Mesendoderm (in vitro differentiated cells): ENCODE data around the gene NPM3.

Source experiments
- DNase-seq: peaks from one replicate; pipeline ENCODE4 v3.0.0; 2013
- H2AK5ac ChIP-seq: 2 replicates; pipeline ENCODE4 v1.6.1; 2013; ENCODE audit warnings: low read length, inconsistent platforms
- H2BK120ac ChIP-seq: 2 replicates; pipeline ENCODE4 v1.6.1; 2013; ENCODE audit warnings: low read depth, mild to moderate bottlenecking, low read length, moderate library complexity, mixed read lengths
- H2BK15ac ChIP-seq: replicated peaks from 2 replicates; pipeline ENCODE4 v1.6.1; 2013; ENCODE audit warnings: low read depth, mild to moderate bottlenecking, moderate library complexity
- H2BK5ac ChIP-seq: 2 replicates; pipeline ENCODE4 v1.6.1; 2013; ENCODE audit warnings: low read length, inconsistent platforms
- H3K18ac ChIP-seq: 2 replicates; pipeline ENCODE4 v1.6.1; 2013; ENCODE audit warnings: mild to moderate bottlenecking, low read length, mixed read lengths
- H3K23ac ChIP-seq: one replicate; pipeline ENCODE4 v1.6.1; 2013; ENCODE audit warnings: low read length
- H3K27ac ChIP-seq: 2 replicates; pipeline ENCODE4 v1.5.1; 2013; ENCODE audit warnings: low read depth, mild to moderate bottlenecking, inconsistent platforms, low read length, moderate library complexity
- H3K27me3 ChIP-seq: 2 replicates; pipeline ENCODE4 v1.6.1; 2013; ENCODE audit warnings: low read length, control low read depth, mild to moderate bottlenecking, inconsistent platforms; ENCODE audit not compliant: insufficient read depth, poor library complexity
- H3K36me3 ChIP-seq: 2 replicates; pipeline ENCODE4 v1.6.1; 2013; ENCODE audit warnings: low read length, inconsistent platforms; ENCODE audit not compliant: control insufficient read depth, insufficient read depth
- H3K4ac ChIP-seq: one replicate; pipeline ENCODE4 v1.6.1; 2013; ENCODE audit warnings: low read depth, mild to moderate bottlenecking, low read length, moderate library complexity
- H3K4me1 ChIP-seq: 2 replicates; pipeline ENCODE4 v1.6.1; 2013; ENCODE audit warnings: low read depth, low read length, inconsistent platforms; ENCODE audit not compliant: control insufficient read depth
- H3K4me2 ChIP-seq: 2 replicates; pipeline ENCODE4 v1.6.1; 2013; ENCODE audit warnings: low read length
- H3K4me3 ChIP-seq: 2 replicates; pipeline ENCODE4 v1.5.1; 2013; ENCODE audit warnings: mild to moderate bottlenecking, low read length
- H3K56ac ChIP-seq: one replicate; pipeline ENCODE4 v1.6.1; 2013; ENCODE audit warnings: low read length
- H3K79me1 ChIP-seq: 2 replicates; pipeline ENCODE4 v1.6.1; 2013; ENCODE audit warnings: low read length, inconsistent platforms
- H3K79me2 ChIP-seq: 2 replicates; pipeline ENCODE4 v1.6.1; 2013; ENCODE audit warnings: mild to moderate bottlenecking, low read length; ENCODE audit not compliant: control insufficient read depth, insufficient read depth
- H3K9ac ChIP-seq: 2 replicates; pipeline ENCODE4 v1.6.1; 2013; ENCODE audit warnings: low read length, inconsistent platforms
- H4K5ac ChIP-seq: one replicate; pipeline ENCODE4 v1.6.1; 2013; ENCODE audit warnings: low read length
- H4K8ac ChIP-seq: one replicate; pipeline ENCODE4 v1.6.1; 2013; ENCODE audit warnings: low read depth, mild to moderate bottlenecking, control low read depth, low read length, moderate library complexity
- WGBS: extraction: QIAGEN DNeasy Blood & Tissue Kit; methylation state at CpG from one replicate; pipeline ENCODE4 v1.1.7; 2013; ENCODE audit warnings: low lambda C conversion rate, missing lambda C conversion rate; ENCODE audit not compliant: insufficient coverage; ENCODE audit errors: extremely low coverage; 5-methylcytosine and 5-hydroxymethylcytosine counted together

The NPM3 gene

DNA sequence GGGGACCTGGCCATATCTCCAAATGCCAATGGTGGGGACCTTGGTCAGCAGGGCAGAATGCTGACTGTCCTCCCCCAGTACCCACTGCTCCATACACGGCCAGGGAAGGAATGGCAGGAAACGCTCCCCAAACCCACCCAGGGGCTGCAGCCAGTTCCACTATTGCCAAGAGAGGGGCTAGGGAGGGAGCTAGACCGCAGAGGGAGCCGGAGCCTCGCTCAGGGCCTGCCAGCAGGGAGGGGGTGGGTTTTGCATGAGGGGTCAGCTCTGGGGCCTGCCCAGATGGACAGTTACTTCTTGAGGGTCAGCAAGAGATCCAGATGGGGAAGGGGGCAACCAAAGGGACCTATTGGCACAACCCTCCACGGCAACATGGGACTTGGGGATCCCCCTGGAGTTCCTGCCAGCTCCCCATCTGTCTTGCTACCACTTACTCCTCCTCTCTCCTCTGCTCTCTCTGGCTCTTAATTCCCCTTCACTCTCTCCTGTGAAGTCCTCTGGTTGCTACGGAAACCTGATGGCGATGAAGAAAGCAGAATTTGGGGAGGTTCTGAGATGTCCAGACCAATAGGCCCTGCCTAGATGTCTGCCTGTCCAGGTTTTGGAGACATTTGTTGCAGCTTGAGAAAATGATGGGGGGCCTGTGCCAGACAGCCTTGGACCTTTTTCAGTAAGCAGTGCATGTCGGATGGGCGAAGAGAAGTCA is 20.0 kb downstream of the NPM3 start:
- no peak overlapping the region for H2BK120ac ChIP-seq
- no peak overlapping the region for H4K8ac ChIP-seq
- H3K36me3 ChIP-seq, result no peaks in the 10 kb centered on the region
- no peak overlapping the region for H3K9ac ChIP-seq
- no peak overlapping the region for H3K4ac ChIP-seq
- peak overlapping the region; percentile 97 for H3K23ac ChIP-seq
- no peak overlapping the region for H3K4me3 ChIP-seq
- H2BK15ac ChIP-seq, result no peak overlapping the region
- no peak overlapping the region for H3K18ac ChIP-seq
- H3K79me1 ChIP-seq, result no peaks in the 10 kb centered on the region
- H3K27me3 ChIP-seq, result no peaks in the 10 kb centered on the region
- H3K4me1 ChIP-seq, result peaks cover 6% of the 10 kb centered on the region
- H3K4me2 ChIP-seq, result no peak overlapping the region
- no peak overlapping the region for H2AK5ac ChIP-seq
- no CpG with 5 or more reads among the region's 10 CpGs for WGBS
- no peaks in the 10 kb centered on the region for H3K79me2 ChIP-seq
- no peak overlapping the region for H3K27ac ChIP-seq
- no peak overlapping the region for H3K56ac ChIP-seq
- no peak for DNase-seq
- no peak overlapping the region for H2BK5ac ChIP-seq
- no peak overlapping the region for H4K5ac ChIP-seq

DNA sequence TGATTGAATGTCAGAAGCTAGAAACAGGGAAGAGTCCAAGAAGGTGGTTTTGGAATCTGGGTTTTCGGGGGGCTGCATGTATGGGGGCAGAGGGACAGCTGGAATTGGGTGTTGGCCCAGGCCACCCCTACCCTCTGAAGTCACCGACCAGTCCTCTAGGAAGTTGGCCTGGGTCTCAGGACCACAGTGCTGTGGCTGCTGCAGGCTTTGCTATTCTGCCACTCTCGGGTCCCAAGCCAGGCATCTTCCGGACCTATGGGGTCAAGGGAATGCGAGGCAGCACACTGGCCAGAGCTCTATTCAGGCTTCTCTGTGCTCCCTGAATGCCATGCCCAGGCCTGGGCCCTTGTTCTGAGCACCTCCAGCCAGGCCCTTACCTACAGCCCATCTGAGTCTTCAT is 20.5 kb downstream of the NPM3 start:
- H3K36me3 ChIP-seq, result no peaks in the 10 kb centered on the region
- no peak overlapping the region for H2BK5ac ChIP-seq
- H2BK120ac ChIP-seq, result no peak overlapping the region
- DNase-seq, result no peak
- H3K27ac ChIP-seq, result no peak overlapping the region
- no peak overlapping the region for H3K4me2 ChIP-seq
- peaks cover 5% of the 10 kb centered on the region for H3K4me1 ChIP-seq
- no peak overlapping the region for H4K5ac ChIP-seq
- no peak overlapping the region for H3K18ac ChIP-seq
- no peak overlapping the region for H2BK15ac ChIP-seq
- no CpG with 5 or more reads among the region's 5 CpGs for WGBS
- no peak overlapping the region for H3K56ac ChIP-seq
- no peak overlapping the region for H4K8ac ChIP-seq
- no peak overlapping the region for H2AK5ac ChIP-seq
- no peaks in the 10 kb centered on the region for H3K27me3 ChIP-seq
- no peak overlapping the region for H3K9ac ChIP-seq
- no peaks in the 10 kb centered on the region for H3K79me1 ChIP-seq
- no peaks in the 10 kb centered on the region for H3K79me2 ChIP-seq
- H3K23ac ChIP-seq, result no peak overlapping the region
- no peak overlapping the region for H3K4me3 ChIP-seq
- no peak overlapping the region for H3K4ac ChIP-seq

DNA sequence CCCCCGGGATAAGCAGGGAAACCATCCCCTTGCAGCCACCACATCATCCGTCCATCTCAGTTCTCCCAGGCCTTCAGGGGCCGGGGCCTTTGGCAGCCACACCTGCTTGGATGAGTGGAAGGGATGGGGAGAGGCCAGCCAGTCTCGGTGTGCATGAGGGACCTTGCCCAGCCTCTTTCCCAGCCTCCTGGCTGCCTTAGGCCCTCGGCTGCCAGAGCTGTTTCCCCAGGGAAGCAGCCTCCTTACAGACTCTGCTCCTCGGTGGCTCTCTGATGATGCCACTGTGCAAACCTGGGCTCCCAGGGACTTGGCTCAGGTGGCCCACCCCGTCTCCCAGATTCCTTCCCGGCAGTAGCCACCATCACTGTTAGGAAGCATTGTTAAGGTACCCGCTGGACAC is 22.0 kb downstream of the NPM3 start:
- H3K4me2 ChIP-seq, result no peak overlapping the region
- H2AK5ac ChIP-seq, result no peak overlapping the region
- no peak overlapping the region for H2BK15ac ChIP-seq
- no peak overlapping the region for H3K56ac ChIP-seq
- DNase-seq, result no peak
- no peak overlapping the region for H3K27ac ChIP-seq
- H3K4me3 ChIP-seq, result no peak overlapping the region
- no peak overlapping the region for H3K18ac ChIP-seq
- peaks cover 5% of the 10 kb centered on the region for H3K4me1 ChIP-seq
- H2BK120ac ChIP-seq, result no peak overlapping the region
- no peaks in the 10 kb centered on the region for H3K36me3 ChIP-seq
- H3K79me2 ChIP-seq, result no peaks in the 10 kb centered on the region
- H3K79me1 ChIP-seq, result no peaks in the 10 kb centered on the region
- no peak overlapping the region for H4K5ac ChIP-seq
- no peak overlapping the region for H3K23ac ChIP-seq
- H4K8ac ChIP-seq, result no peak overlapping the region
- WGBS, result no CpG with 5 or more reads among the region's 9 CpGs
- no peak overlapping the region for H3K4ac ChIP-seq
- H3K9ac ChIP-seq, result no peak overlapping the region
- no peak overlapping the region for H2BK5ac ChIP-seq
- H3K27me3 ChIP-seq, result no peaks in the 10 kb centered on the region

DNA sequence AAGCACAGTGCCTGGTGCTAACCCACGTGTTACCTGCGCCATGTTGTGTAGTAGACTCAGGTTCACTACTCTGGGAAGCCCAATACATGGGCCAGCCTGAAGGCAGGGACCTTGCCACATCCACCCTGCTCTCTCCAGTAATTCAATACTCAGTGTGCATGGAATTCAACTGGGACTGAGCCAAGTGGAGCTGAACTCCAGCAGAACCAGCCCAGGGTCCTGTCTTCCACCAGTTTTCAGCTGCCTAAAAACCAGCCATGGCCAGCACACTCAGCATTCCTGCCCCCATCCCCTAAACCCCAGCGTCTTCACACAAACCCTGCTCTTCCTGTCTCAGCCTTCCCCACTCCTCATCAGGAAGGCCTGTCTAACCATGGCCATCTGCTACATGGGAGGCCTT is 22.7 kb downstream of the NPM3 start:
- H3K4me2 ChIP-seq, result no peak overlapping the region
- H3K4me1 ChIP-seq, result peaks cover 5% of the 10 kb centered on the region
- no peak for DNase-seq
- H3K27ac ChIP-seq, result no peak overlapping the region
- H3K79me1 ChIP-seq, result no peaks in the 10 kb centered on the region
- H2BK5ac ChIP-seq, result no peak overlapping the region
- H3K36me3 ChIP-seq, result no peaks in the 10 kb centered on the region
- H3K4ac ChIP-seq, result no peak overlapping the region
- no CpG with 5 or more reads among the region's 3 CpGs for WGBS
- H4K8ac ChIP-seq, result no peak overlapping the region
- H3K18ac ChIP-seq, result no peak overlapping the region
- no peak overlapping the region for H2BK120ac ChIP-seq
- peak overlapping the region; percentile 42 for H3K56ac ChIP-seq
- no peak overlapping the region for H3K9ac ChIP-seq
- no peak overlapping the region for H3K4me3 ChIP-seq
- no peak overlapping the region for H3K23ac ChIP-seq
- H3K27me3 ChIP-seq, result no peaks in the 10 kb centered on the region
- no peaks in the 10 kb centered on the region for H3K79me2 ChIP-seq
- no peak overlapping the region for H2AK5ac ChIP-seq
- no peak overlapping the region for H4K5ac ChIP-seq
- H2BK15ac ChIP-seq, result no peak overlapping the region

DNA sequence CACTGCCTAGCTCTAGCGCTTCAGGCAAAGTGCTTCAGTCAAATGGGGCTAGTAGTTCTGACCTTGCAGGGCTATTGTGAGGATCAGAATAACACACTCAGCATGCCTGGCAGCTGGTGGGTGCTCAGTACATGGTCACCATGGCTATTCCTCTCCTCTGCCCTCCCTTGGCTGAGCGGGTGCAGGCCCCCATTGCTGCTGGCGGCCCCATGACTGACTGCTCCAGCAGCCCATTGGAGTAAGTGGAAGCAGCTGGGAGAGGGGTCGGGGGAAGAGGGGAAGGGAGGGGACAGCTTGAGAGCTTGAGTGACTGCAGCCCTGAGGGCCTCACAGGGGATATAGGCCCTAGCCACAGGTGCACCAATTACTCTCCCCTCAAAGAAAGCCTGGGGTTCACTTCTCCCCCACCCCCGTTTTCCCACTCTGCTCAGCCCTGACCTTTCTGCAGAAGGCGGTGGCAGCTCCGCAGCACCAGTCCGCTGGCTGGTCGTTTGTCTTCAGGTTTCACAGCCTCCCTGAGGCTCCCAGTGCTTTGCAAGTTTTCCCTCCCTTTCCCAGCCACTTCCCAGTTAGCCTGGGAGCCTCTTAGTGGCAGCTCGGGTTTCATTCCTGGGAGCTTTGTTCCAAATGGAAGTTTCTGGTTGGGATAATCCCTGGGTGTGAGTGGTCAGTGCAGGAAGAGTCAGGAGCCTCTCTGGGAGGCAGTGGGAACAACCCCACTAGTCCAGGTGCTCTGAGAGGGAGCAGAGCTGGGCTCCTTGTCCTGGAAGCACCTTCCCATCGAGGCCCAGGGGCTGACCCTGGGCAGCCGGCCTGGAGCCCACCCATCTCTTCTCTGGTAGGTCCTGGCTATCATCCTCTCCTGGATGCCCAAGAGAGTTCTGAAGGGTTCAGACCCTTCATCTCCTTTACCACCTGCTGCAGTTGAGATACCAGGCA is 23.7 kb downstream of the NPM3 start:
- DNase-seq, result peak; percentile 70
- Histone ChIP-seq H3K4ac (no peak overlapping the region), H3K4me1 (peaks cover 5% of the 10 kb centered on the region), H4K5ac (no peak overlapping the region), H3K56ac (peak overlapping the region; percentile 80), H2BK120ac (no peak overlapping the region), H3K4me3 (no peak overlapping the region), H3K23ac (peak overlapping the region; percentile 30), H2BK15ac (no peak overlapping the region), H4K8ac (no peak overlapping the region), H3K18ac (no peak overlapping the region), H3K4me2 (no peak overlapping the region), H2BK5ac (no peak overlapping the region), H3K36me3 (no peaks in the 10 kb centered on the region), H3K79me2 (no peaks in the 10 kb centered on the region), H3K79me1 (no peaks in the 10 kb centered on the region), H2AK5ac (no peak overlapping the region), H3K27ac (no peak overlapping the region), H3K27me3 (no peaks in the 10 kb centered on the region), H3K9ac (peak overlapping the region; percentile 24)
- WGBS, result no CpG with 5 or more reads among the region's 12 CpGs
